ENCODE data around the gene CHAF1A.

The CHAF1A gene

GRCh38 chr19:4366666-4367335 is 35.6 kb upstream of the CHAF1A start:
- DNase-seq = no peak

DNA sequence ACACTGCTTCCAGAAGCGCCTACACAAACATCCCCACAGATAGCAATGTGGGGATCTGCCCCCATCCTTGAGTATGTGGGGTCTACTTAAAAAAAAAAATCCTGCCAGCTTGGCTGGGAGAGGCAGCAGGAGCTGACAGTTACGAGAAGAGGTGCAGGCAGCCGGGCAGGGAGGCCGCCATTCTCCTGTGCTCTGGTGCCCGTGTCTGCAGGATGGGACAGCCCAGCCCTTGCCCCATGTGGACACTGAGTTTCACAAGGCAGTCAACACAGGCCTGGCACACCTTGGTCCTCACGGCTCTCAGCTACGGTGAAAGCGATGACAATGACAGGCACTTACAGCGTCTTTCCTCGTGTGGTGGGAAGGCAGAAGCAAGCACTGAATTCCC is 35.1 kb upstream of the CHAF1A start:
- DNase-seq = no peak

DNA sequence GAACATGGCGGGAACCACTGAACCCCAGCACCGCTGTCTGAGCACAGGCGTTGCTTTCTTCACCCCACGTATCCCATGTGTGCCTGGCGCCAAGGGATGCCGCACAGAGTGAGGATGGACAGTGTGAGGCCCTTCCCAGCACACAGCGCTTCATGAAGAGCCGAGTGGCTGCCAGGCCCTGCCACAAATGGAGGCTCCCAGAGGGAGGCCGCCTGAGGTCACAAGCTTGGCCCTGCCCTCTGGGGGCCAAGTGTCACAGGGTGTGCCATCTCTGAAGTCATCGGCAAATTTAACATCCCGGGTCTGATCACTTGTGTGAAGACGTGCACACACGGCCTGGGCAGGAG is 34.7 kb upstream of the CHAF1A start:
- DNase-seq = no peak

GRCh38 chr19:4368128-4368820 is 34.2 kb upstream of the CHAF1A start:
- no peak for DNase-seq

GRCh38 chr19:4369109-4369887 is 33.1 kb upstream of the CHAF1A start:
- no peak for DNase-seq

GRCh38 chr19:4369888-4370260 is 32.6 kb upstream of the CHAF1A start:
- DNase-seq = peak; percentile 33 to 64

- DNase-seq = no peak
These were observed 31.9 kb upstream of the CHAF1A start for GRCh38 chr19:4370418-4371041.

DNA sequence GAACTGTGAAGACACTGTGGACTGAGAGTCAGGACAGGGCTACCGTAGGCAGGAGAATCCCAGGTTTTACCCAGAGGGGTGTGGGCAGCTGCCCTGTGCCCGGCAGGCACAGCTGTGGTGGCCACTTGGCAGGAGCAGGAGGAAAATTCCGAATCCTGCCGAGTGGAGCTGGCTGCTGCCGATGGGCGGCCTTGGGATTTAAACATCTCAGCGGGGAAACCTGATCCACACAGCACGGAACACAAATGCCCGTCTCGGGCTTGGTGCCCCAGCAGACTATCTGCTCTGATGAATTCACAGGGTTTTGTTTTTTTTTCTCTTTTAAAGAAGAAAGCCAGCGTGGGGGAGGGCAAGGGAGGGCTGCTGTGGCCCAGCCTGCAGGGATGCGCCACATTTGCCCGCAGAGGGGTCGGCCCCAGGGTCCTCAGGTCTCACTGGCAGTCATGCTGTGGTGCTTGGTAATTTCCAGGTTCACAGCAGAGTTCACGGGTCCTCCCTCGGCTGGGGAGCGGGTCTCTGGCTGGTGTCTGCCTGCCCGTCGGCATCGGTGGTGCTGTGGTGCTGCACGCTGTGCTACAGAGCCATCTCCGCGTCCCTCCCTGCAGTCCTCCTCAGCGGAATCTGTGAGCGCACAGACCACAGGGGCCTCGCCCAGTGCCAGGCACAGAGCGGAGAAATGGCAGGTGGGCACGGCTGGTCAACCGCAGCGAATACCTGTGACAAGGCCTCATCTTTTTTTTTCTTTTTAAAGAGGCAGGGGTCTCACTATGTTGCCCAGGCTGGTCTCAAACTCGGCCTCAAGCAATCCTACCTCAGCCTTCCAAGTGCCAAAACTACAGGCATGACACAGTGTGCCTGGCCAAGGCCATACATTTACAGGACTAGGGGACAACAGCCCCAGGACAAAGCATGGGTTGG is 30.9 kb upstream of the CHAF1A start:
- no peak for DNase-seq

DNA sequence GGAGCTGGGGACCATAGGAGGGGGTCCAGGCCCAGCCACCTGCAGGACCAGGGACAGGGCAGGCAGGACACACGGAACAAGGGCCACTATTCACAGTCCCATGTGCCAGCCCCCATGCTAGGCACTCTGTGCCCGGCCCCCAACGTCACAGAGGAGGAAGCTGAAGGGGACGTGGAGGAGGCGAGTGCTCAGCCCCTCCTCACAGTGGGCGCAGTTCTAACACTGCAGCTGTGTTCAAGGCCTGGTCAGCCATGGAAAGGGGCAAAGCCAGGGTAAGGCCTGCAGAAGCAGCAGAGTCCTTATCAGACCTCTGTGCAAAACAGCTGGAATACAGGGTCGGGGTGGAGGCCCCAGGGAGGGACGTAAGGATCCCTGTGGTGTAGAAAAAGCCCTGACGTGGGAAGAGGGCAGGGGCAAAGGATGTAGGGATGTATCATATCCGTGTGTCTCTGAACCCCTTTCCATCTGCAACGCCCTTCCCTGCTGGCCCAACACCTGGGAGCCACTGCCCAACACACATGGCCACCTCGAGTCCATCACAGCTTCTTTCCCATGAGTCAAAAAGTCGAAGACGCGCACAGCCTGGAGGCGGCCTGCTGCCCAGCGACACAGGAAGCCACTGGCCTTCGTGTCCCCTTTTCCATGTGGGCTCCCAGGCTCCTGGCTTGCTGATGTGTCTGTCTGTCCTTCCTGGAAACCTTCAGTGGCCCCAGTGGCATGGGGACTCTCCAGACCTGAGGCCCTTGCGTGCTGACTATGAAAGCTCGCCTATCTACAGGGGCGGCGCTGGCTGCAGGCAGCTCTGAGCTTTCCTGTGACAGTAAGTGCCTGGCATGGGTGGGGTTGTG is 30.1 kb upstream of the CHAF1A start:
- DNase-seq = no peak

DNA sequence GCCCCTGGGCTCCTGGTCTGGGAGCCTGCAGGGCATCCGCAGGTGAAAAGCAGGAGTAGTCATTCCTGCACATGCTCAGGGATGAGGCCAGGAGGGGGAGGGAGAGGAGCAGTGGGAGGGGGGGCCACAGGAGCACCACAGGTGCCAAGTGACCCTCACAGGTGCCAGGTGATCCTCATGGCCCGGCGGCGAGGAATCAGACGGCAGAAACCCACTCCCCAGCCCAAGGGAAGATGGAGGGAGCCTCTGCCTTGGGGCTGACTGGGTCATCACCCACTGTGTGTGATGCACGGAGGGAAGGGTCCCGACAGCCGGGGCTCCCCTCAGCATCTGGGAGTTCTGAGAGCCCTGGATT is 29.4 kb upstream of the CHAF1A start:
- DNase-seq = no peak

- DNase-seq = peak; percentile 63 to 66
These were observed 28.6 kb upstream of the CHAF1A start for GRCh38 chr19:4373601-4374497.

GRCh38 chr19:4374498-4375163 is 27.8 kb upstream of the CHAF1A start:
- no peak for DNase-seq

- peak in 1 of 2 donors; percentile 29 for DNase-seq
These were observed 27.0 kb upstream of the CHAF1A start for GRCh38 chr19:4375164-4376027.

GRCh38 chr19:4376028-4376670 is 26.3 kb upstream of the CHAF1A start:
- DNase-seq = no peak

GRCh38 chr19:4376671-4376990 is 25.8 kb upstream of the CHAF1A start:
- no peak for DNase-seq

DNA sequence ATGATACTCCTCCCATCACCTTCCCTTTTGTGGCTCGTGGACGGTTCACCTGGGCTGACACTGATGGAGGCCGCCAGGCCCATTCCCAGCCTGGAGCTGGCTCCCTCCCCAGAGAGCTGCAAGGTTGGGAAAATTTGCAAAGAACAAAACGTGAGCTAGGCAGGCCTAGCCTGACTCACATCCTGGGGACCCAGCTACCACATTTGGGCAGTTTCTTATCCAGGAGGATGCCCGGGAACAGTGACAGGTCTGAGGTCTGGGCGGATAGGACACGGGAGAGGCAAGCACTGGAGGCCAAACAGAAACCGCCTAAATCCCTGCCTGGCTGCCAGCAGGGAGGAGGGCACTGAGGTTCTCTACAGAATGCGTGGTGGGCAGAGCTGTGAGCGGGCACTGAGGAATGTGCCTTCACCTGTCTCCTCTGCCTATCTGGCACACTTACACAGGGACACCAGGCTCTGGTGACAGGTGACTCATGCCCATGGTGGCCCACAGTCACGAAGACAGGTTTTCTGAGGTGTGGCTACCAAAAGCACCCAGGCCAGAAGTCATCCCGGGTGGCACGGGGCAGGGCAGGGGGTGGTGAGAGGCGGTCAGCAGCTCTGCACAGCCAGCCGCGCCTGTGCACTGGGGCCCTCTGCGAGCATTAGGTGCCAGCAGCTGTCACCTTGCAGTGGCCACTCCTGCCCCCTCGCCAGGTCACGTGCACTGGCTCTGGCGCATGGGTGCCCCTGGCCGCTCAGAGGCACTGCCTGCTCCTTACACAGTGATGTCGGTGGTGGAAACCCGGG is 25.3 kb upstream of the CHAF1A start:
- no peak for DNase-seq

DNA sequence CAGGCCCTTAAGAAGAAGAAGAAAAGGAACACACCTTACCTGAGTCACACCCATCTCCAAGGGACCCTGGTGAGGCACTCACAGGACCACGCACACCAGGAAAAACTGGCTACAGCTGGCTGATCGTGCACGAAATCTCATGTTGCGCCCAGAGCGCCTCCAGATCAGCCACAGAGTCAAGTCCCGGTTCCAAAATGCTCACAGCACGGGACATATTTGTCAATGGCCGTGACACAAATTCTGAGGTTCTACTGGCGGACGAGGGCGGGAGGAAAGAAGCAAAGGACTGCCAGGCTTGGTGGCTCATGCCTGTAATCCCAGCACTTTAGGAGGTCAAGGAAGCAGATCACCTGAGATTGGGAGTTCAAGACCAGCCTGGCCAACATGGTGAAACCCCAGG is 23.6 kb upstream of the CHAF1A start:
- no peak for DNase-seq

Data from hippocampal formation (tissue), 2 donors.